ENCODE data around the gene ZNF786.

Gene ZNF786

DNA sequence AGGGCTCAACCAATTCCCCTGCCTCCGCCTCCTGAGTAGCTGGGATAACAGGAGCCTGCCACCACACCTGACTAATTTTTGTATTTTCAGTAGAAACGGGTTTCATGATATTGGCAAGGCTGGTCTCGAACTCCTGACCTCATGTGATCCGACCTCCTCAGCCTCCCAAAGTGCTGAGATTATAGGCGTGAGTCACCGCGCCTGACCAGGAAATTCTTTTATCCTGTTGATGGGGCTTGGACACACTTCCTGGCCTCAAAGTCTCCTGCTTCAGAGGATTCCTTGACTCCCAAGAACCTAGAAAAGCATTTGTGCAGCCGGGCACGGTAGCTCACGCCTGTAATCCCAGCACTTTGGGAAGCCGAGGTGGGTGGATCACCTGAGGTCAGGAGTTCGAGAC lies 19.5 kb upstream of the ZNF786 start:
- Histone ChIP-seq H4K8ac (ENCODE audit: low read depth, low read length) (no peak overlapping the region), H2AK5ac (ENCODE audit: low read length) (no peak overlapping the region), H2AFZ (ENCODE audit: insufficient read depth, low read length, poor library complexity) (no peak overlapping the region), H3K4me1 (ENCODE audit: control insufficient read depth in 1 of 2, insufficient read depth in 2 of 2, low read length in 2 of 2) (peaks cover 2% of the 10 kb centered on the region in 2 experiments), H3K27ac (ENCODE audit: low read depth, low read length) (no peak overlapping the region), H2BK12ac (ENCODE audit: low read length) (no peak overlapping the region), H3K79me1 (ENCODE audit: low read length) (peaks cover 3% of the 10 kb centered on the region), H2BK120ac (ENCODE audit: insufficient read depth, low read length, poor library complexity) (no peak overlapping the region), H3K23ac (ENCODE audit: low read length) (no peak overlapping the region), H3K18ac (ENCODE audit: low read length) (no peak overlapping the region), H3K9me3 (ENCODE audit: insufficient read depth, low read depth, low read length) (no peaks in the 10 kb centered on the region), H3K4me3 (ENCODE audit: low read depth, low read length) (no peak overlapping the region), H3K79me2 (ENCODE audit: control insufficient read depth, insufficient read depth, low read length, poor library complexity) (no peaks in the 10 kb centered on the region), H3K36me3 (ENCODE audit: control insufficient read depth in 1 of 2, insufficient read depth in 2 of 2, low read length in 2 of 2) (peaks cover under 1 to 6% of the 10 kb centered on the region in 2 experiments), H3K4ac (ENCODE audit: low read depth, low read length) (no peak overlapping the region), H3K4me2 (ENCODE audit: low read length) (no peak overlapping the region), H3K9ac (ENCODE audit: low read length) (no peak overlapping the region), H3K14ac (ENCODE audit: low read length) (no peak overlapping the region), H2BK5ac (ENCODE audit: low read depth, low read length, poor library complexity) (no peak overlapping the region), H4K91ac (ENCODE audit: low read depth, low read length) (peak overlapping the region; percentile 18), H3K27me3 (ENCODE audit: insufficient read depth, low read length) (no peaks in the 10 kb centered on the region), H4K12ac (ENCODE audit: low read depth, low read length) (no peak overlapping the region)
- no peak for DNase-seq
- no CpG with 5 or more reads among the region's 12 CpGs for WGBS (ENCODE audit: extremely low coverage, insufficient coverage, insufficient read length)

DNA sequence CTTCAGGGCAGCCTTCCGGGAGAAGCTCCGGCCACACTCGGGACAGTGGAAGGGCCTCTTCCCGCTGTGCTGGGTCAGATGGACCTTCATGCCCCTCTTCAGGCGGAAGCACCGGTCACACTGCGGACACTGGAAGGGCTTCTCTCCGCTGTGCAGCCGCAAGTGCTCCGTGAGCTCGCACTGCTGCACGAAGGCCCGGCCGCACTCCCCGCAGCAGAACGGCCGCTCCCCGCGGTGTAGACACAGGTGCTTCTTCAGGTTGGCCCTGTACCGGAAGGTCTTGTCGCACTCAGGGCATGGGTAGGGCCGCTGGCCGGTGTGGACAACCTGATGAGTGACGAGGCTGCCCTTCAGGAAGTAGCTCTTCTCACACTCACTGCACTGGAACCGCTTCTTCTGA lies 14.2 kb upstream of the ZNF786 start:
- no peak overlapping the region for H3K4me3 ChIP-seq (ENCODE audit: low read depth, low read length)
- no peak overlapping the region for H3K9ac ChIP-seq (ENCODE audit: low read length)
- no peak overlapping the region for H4K91ac ChIP-seq (ENCODE audit: low read depth, low read length)
- no peak overlapping the region for H3K27ac ChIP-seq (ENCODE audit: low read depth, low read length)
- H3K4me2 ChIP-seq (ENCODE audit: low read length), result no peak overlapping the region
- H4K12ac ChIP-seq (ENCODE audit: low read depth, low read length), result no peak overlapping the region
- no CpG with 5 or more reads among the region's 25 CpGs for WGBS (ENCODE audit: extremely low coverage, insufficient coverage, insufficient read length)
- DNase-seq, result no peak
- H3K18ac ChIP-seq (ENCODE audit: low read length), result no peak overlapping the region
- no peaks in the 10 kb centered on the region for H3K27me3 ChIP-seq (ENCODE audit: insufficient read depth, low read length)
- no peak overlapping the region for H2AFZ ChIP-seq (ENCODE audit: insufficient read depth, low read length, poor library complexity)
- no peak overlapping the region for H3K23ac ChIP-seq (ENCODE audit: low read length)
- no peaks in the 10 kb centered on the region for H3K79me2 ChIP-seq (ENCODE audit: control insufficient read depth, insufficient read depth, low read length, poor library complexity)
- H3K79me1 ChIP-seq (ENCODE audit: low read length), result no peaks in the 10 kb centered on the region
- no peak overlapping the region for H2AK5ac ChIP-seq (ENCODE audit: low read length)
- no peaks in the 10 kb centered on the region for H3K9me3 ChIP-seq (ENCODE audit: insufficient read depth, low read depth, low read length)
- H2BK120ac ChIP-seq (ENCODE audit: insufficient read depth, low read length, poor library complexity), result no peak overlapping the region
- H2BK5ac ChIP-seq (ENCODE audit: low read depth, low read length, poor library complexity), result no peak overlapping the region
- H3K14ac ChIP-seq (ENCODE audit: low read length), result no peak overlapping the region
- no peaks in the 10 kb centered on the region for H3K4me1 ChIP-seq (ENCODE audit: control insufficient read depth in 1 of 2, insufficient read depth in 2 of 2, low read length in 2 of 2)
- H2BK12ac ChIP-seq (ENCODE audit: low read length), result no peak overlapping the region
- peaks cover 15 to 18% of the 10 kb centered on the region in 2 experiments for H3K36me3 ChIP-seq (ENCODE audit: control insufficient read depth in 1 of 2, insufficient read depth in 2 of 2, low read length in 2 of 2)
- H4K8ac ChIP-seq (ENCODE audit: low read depth, low read length), result no peak overlapping the region
- no peak overlapping the region for H3K4ac ChIP-seq (ENCODE audit: low read depth, low read length)

DNA sequence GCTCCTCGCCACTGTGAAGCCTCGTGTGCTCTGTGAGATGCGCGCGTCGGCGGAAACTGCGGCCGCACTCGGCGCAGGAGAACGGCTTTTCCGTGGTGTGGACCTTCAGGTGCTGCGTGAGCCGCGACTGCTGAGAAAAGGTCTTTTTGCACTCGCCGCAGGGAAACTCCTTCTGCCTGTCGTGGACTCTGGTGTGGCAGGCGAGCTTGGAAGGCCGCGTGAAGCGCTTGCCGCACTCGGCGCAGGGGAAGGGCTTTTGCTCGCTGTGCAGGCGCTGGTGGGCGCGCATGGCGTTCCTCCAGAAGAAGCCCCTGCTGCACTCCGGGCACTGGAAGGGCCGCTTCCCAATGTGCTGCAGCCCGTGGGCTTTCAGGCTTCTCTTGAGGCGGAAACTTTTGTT lies 13.7 kb upstream of the ZNF786 start:
- H3K27me3 ChIP-seq (ENCODE audit: insufficient read depth, low read length), result no peaks in the 10 kb centered on the region
- no peak overlapping the region for H2BK12ac ChIP-seq (ENCODE audit: low read length)
- peaks cover 15 to 18% of the 10 kb centered on the region in 2 experiments for H3K36me3 ChIP-seq (ENCODE audit: control insufficient read depth in 1 of 2, insufficient read depth in 2 of 2, low read length in 2 of 2)
- no peak overlapping the region for H3K23ac ChIP-seq (ENCODE audit: low read length)
- DNase-seq, result no peak
- no CpG with 5 or more reads among the region's 35 CpGs for WGBS (ENCODE audit: extremely low coverage, insufficient coverage, insufficient read length)
- no peak overlapping the region for H4K91ac ChIP-seq (ENCODE audit: low read depth, low read length)
- H2BK5ac ChIP-seq (ENCODE audit: low read depth, low read length, poor library complexity), result no peak overlapping the region
- no peak overlapping the region for H3K9ac ChIP-seq (ENCODE audit: low read length)
- no peak overlapping the region for H3K4ac ChIP-seq (ENCODE audit: low read depth, low read length)
- H3K18ac ChIP-seq (ENCODE audit: low read length), result no peak overlapping the region
- H3K79me2 ChIP-seq (ENCODE audit: control insufficient read depth, insufficient read depth, low read length, poor library complexity), result no peaks in the 10 kb centered on the region
- no peak overlapping the region for H4K12ac ChIP-seq (ENCODE audit: low read depth, low read length)
- H3K4me3 ChIP-seq (ENCODE audit: low read depth, low read length), result no peak overlapping the region
- no peak overlapping the region for H2BK120ac ChIP-seq (ENCODE audit: insufficient read depth, low read length, poor library complexity)
- no peak overlapping the region for H3K4me2 ChIP-seq (ENCODE audit: low read length)
- no peaks in the 10 kb centered on the region for H3K4me1 ChIP-seq (ENCODE audit: control insufficient read depth in 1 of 2, insufficient read depth in 2 of 2, low read length in 2 of 2)
- H4K8ac ChIP-seq (ENCODE audit: low read depth, low read length), result no peak overlapping the region
- no peak overlapping the region for H2AK5ac ChIP-seq (ENCODE audit: low read length)
- no peak overlapping the region for H3K14ac ChIP-seq (ENCODE audit: low read length)
- no peaks in the 10 kb centered on the region for H3K9me3 ChIP-seq (ENCODE audit: insufficient read depth, low read depth, low read length)
- no peak overlapping the region for H2AFZ ChIP-seq (ENCODE audit: insufficient read depth, low read length, poor library complexity)
- H3K27ac ChIP-seq (ENCODE audit: low read depth, low read length), result no peak overlapping the region
- H3K79me1 ChIP-seq (ENCODE audit: low read length), result no peaks in the 10 kb centered on the region

DNA sequence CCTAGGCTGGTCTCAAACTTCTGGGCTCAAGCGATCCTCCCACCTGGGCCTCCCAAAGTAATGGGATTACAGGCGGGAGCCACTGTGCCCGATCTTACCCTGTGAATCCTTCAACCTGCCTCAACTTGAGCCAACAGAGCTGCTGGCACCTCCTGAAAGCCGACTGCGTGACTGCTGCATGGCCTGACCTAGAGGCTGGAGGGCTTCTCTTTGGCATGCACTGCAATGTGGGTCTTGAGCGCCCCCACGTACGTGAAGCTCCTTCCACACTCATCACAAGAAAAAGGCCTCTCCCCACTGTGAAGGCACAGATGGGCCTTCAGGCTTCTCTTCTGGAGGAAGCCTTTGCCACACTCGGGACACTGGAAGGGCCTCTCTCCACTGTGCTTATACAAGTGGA lies 12.9 kb upstream of the ZNF786 start:
- Histone ChIP-seq H3K4me1 (ENCODE audit: control insufficient read depth in 1 of 2, insufficient read depth in 2 of 2, low read length in 2 of 2) (no peaks in the 10 kb centered on the region), H2BK12ac (ENCODE audit: low read length) (no peak overlapping the region), H3K27ac (ENCODE audit: low read depth, low read length) (no peak overlapping the region), H3K79me1 (ENCODE audit: low read length) (no peaks in the 10 kb centered on the region), H2AK5ac (ENCODE audit: low read length) (no peak overlapping the region), H3K4me3 (ENCODE audit: low read depth, low read length) (no peak overlapping the region), H4K8ac (ENCODE audit: low read depth, low read length) (no peak overlapping the region), H3K79me2 (ENCODE audit: control insufficient read depth, insufficient read depth, low read length, poor library complexity) (no peaks in the 10 kb centered on the region), H2AFZ (ENCODE audit: insufficient read depth, low read length, poor library complexity) (no peak overlapping the region), H3K9me3 (ENCODE audit: insufficient read depth, low read depth, low read length) (no peaks in the 10 kb centered on the region), H2BK5ac (ENCODE audit: low read depth, low read length, poor library complexity) (no peak overlapping the region), H2BK120ac (ENCODE audit: insufficient read depth, low read length, poor library complexity) (no peak overlapping the region), H3K4me2 (ENCODE audit: low read length) (no peak overlapping the region), H4K91ac (ENCODE audit: low read depth, low read length) (no peak overlapping the region), H3K27me3 (ENCODE audit: insufficient read depth, low read length) (no peaks in the 10 kb centered on the region), H3K18ac (ENCODE audit: low read length) (no peak overlapping the region), H3K9ac (ENCODE audit: low read length) (no peak overlapping the region), H3K36me3 (ENCODE audit: control insufficient read depth in 1 of 2, insufficient read depth in 2 of 2, low read length in 2 of 2) (peaks cover 15 to 18% of the 10 kb centered on the region in 2 experiments), H3K14ac (ENCODE audit: low read length) (no peak overlapping the region), H4K12ac (ENCODE audit: low read depth, low read length) (no peak overlapping the region), H3K23ac (ENCODE audit: low read length) (no peak overlapping the region), H3K4ac (ENCODE audit: low read depth, low read length) (no peak overlapping the region)
- DNase-seq, result no peak
- no CpG with 5 or more reads among the region's 9 CpGs for WGBS (ENCODE audit: extremely low coverage, insufficient coverage, insufficient read length)

Data from trophoblast cell (in vitro differentiated cells and primary cell).